HepG2 (cell line): ENCODE results near the gene ZCCHC17. TPM values are rescaled to one million over a fixed set of nuclear protein-coding genes. Genes with fewer than 3 reads are reported as not detected.

Source experiments
- ATF7 ChIP-seq, 2 experiments: fragments of 450-650 bp in 1 of 2; sonication (generic) in 1 of 2; formaldehyde crosslinking in 1 of 2; IDR thresholded peaks; 2 replicates each; pipeline versions ENCODE4 v1.4.0 to v1.6.1; 2016 to 2020; ENCODE audit warnings: antibody characterized with exemption in 1 of 2, mild to moderate bottlenecking in 1 of 2, missing genetic modification reagents in 1 of 2
- DMAP1 ChIP-seq: IDR thresholded peaks from 2 replicates; pipeline ENCODE4 v1.6.1; 2016
- ELF1 ChIP-seq: sonication (generic); formaldehyde crosslinking; IDR thresholded peaks from 2 replicates; pipeline ENCODE4 v1.4.0; 2020; ENCODE audit warnings: missing genetic modification reagents
- EP300 ChIP-seq, 3 experiments: sonication (generic) in 1 of 3; formaldehyde crosslinking in 1 of 3; IDR thresholded peaks; 2 replicates each; pipeline versions ENCODE4 v1.5.1 to v1.6.1; 2011 to 2020; ENCODE audit warnings: low read depth in 2 of 3, low read length in 2 of 3, borderline replicate concordance in 1 of 3, improper control_type of control experiment in 1 of 3, mild to moderate bottlenecking in 1 of 3, missing genetic modification reagents in 1 of 3, moderate library complexity in 1 of 3
- FOXC1 ChIP-seq: sonication (generic); formaldehyde crosslinking; IDR thresholded peaks from 2 replicates; pipeline ENCODE4 v1.8.0; 2022; ENCODE audit warnings: mild to moderate bottlenecking, missing genetic modification reagents, borderline replicate concordance
- FOXK2 ChIP-seq: fragments of 450-650 bp; IDR thresholded peaks from 2 replicates; pipeline ENCODE4 v1.6.1; 2016
- GZF1 ChIP-seq: sonication (generic); formaldehyde crosslinking; IDR thresholded peaks from 2 replicates; pipeline ENCODE4 v1.5.1; 2020; ENCODE audit warnings: mild to moderate bottlenecking, missing genetic modification reagents
- JARID2 ChIP-seq: sonication (generic); formaldehyde crosslinking; IDR thresholded peaks from 2 replicates; pipeline ENCODE4 v1.8.1; 2023; ENCODE audit warnings: missing genetic modification reagents, inconsistent platforms; ENCODE audit not compliant: insufficient replicate concordance
- JDP2 ChIP-seq: sonication (generic); formaldehyde crosslinking; IDR thresholded peaks from 2 replicates; pipeline ENCODE4 v1.8.1; 2022; ENCODE audit warnings: missing genetic modification reagents, borderline replicate concordance
- MAZ ChIP-seq, 2 experiments: sonication (generic) in 1 of 2; formaldehyde crosslinking in 1 of 2; IDR thresholded peaks; 2 replicates each; pipeline versions ENCODE4 v1.5.0 to v1.6.1; 2012 to 2020; ENCODE audit warnings: low read depth in 2 of 2, mild to moderate bottlenecking in 2 of 2, borderline replicate concordance in 1 of 2, improper control_type of control experiment in 1 of 2, low read length in 1 of 2, missing genetic modification reagents in 1 of 2, moderate library complexity in 1 of 2
- NFE2 ChIP-seq: sonication (generic); formaldehyde crosslinking; IDR thresholded peaks from 2 replicates; pipeline ENCODE4 v1.4.0; 2020; ENCODE audit warnings: missing genetic modification reagents
- ZMAT3 ChIP-seq: sonication (generic); formaldehyde crosslinking; conservative IDR thresholded peaks from 2 replicates; pipeline ENCODE4 v1.7.0; 2021; ENCODE audit warnings: missing genetic modification reagents
- ZNF547 ChIP-seq: sonication (generic); formaldehyde crosslinking; IDR thresholded peaks from 2 replicates; pipeline ENCODE4 v1.5.1; 2020; ENCODE audit warnings: mild to moderate bottlenecking, missing genetic modification reagents
- ZNF556 ChIP-seq: sonication (generic); formaldehyde crosslinking; IDR thresholded peaks from 2 replicates; pipeline ENCODE4 v1.4.0; 2020; ENCODE audit warnings: mild to moderate bottlenecking, missing genetic modification reagents, borderline replicate concordance
- ZNF562 ChIP-seq: sonication (generic); formaldehyde crosslinking; IDR thresholded peaks from 2 replicates; pipeline ENCODE4 v1.8.0; 2022; ENCODE audit warnings: missing genetic modification reagents, borderline replicate concordance
- ZSCAN22 ChIP-seq: sonication (generic); formaldehyde crosslinking; IDR thresholded peaks from 2 replicates; pipeline ENCODE4 v1.4.0; 2020; ENCODE audit warnings: mild to moderate bottlenecking, missing genetic modification reagents
- polyA plus RNA-seq, 8 experiments: library from polyadenylated mRNA; depleted of rRNA in 3 of 8; stranded (reverse) in 7 of 8; unstranded in 1 of 8; fragments of >200 nt; fragmentation: Illumina TruSeq in 4 of 8; extraction: Trizol in 4 of 8; gene quantifications; 2 replicates each; pipeline versions ENCODE4 v1.2.1 to v1.2.3, GENCODE V29; 2011 to 2016; ENCODE audit warnings: low read depth in 4 of 8, missing spikeins in 1 of 8, mixed read lengths in 1 of 8; ENCODE audit not compliant: insufficient read depth in 1 of 8
- total RNA-seq, 5 experiments: library from RNA; depleted of rRNA; stranded (reverse); fragments of >200 nt; fragmentation: Illumina TruSeq; extraction: Trizol; gene quantifications; 2 replicates each; pipeline ENCODE4 v1.2.3, GENCODE V29; 2016; ENCODE audit warnings: low read depth in 1 of 5
- TF ChIP-seq, protein P1 (sequence below): sonication (generic); formaldehyde crosslinking; conservative IDR thresholded peaks from 2 replicates; pipeline ENCODE4 v1.4.0; 2020; ENCODE audit warnings: missing genetic modification reagents
- TF ChIP-seq, protein P2 (sequence below): sonication (generic); formaldehyde crosslinking; IDR thresholded peaks from 2 replicates; pipeline ENCODE4 v1.8.0; 2022; ENCODE audit warnings: missing genetic modification reagents, mild to moderate bottlenecking, moderate library complexity, borderline replicate concordance
- TF ChIP-seq, protein P3 (sequence below): sonication (generic); formaldehyde crosslinking; IDR thresholded peaks from 2 replicates; pipeline ENCODE4 v1.8.1; 2023; ENCODE audit warnings: mild to moderate bottlenecking, missing genetic modification reagents, borderline replicate concordance
- TF ChIP-seq, protein P4 (sequence below): sonication (generic); formaldehyde crosslinking; IDR thresholded peaks from 2 replicates; pipeline ENCODE4 v1.4.0; 2020; ENCODE audit warnings: missing genetic modification reagents, borderline replicate concordance

The ZCCHC17 gene
- total and polyA plus RNA-seq, 2 of the 13 experiments (the other 11 are each of a cell fraction or from before 2014, with no cell fraction given), result 20.5 to 53.0 TPM

DNA sequence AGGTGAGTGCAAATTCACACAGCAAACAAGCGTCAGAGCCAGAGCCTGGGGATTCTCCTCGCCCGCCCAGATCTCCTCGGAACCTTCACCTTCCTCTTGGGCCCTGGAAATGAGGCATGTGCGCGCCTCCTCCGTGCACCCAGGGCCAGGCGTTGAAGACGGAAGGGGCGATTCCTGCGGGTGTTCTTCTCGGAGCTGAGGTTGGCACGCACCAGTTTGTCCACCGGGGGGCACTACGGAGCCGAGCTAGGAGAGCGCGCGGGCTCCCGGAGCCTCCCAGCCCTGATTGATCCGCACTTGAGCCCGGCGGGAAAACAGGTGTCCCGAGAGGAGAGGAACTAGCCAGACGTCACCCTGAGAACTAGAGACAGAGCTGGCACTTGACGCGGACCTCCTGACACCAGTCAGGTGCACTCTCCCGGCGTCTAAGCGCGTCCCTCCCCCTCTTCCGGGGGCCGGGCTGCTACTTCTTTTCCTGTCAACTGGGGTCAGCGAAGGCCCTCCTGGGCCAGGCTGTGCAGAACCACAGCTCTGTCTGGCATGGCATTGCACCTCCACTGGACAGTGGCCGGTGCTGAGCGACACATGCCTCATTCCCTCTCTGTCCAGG is 97.9 kb downstream of the ZCCHC17 start (continued):
- TF ChIP-seq MAZ (IDR thresholded peaks at IDR 0.05; ENCODE audit: borderline replicate concordance, low read depth, low read length), result no peak
- TF ChIP-seq MAZ (CRISPR knock-in tag; IDR thresholded peaks at IDR 0.05; ENCODE audit: low read depth), result 0 out of 2 replicates have a peak, but pooled peaks have one; percentile 29
- TF ChIP-seq, protein P1, sequence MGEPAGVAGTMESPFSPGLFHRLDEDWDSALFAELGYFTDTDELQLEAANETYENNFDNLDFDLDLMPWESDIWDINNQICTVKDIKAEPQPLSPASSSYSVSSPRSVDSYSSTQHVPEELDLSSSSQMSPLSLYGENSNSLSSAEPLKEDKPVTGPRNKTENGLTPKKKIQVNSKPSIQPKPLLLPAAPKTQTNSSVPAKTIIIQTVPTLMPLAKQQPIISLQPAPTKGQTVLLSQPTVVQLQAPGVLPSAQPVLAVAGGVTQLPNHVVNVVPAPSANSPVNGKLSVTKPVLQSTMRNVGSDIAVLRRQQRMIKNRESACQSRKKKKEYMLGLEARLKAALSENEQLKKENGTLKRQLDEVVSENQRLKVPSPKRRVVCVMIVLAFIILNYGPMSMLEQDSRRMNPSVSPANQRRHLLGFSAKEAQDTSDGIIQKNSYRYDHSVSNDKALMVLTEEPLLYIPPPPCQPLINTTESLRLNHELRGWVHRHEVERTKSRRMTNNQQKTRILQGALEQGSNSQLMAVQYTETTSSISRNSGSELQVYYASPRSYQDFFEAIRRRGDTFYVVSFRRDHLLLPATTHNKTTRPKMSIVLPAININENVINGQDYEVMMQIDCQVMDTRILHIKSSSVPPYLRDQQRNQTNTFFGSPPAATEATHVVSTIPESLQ, result no peak
- no peak for TF ChIP-seq ATF7 (IDR thresholded peaks at IDR 0.05)
- no peak for TF ChIP-seq ATF7 (CRISPR knock-in tag; IDR thresholded peaks at IDR 0.05)
- TF ChIP-seq FOXC1 (CRISPR knock-in tag), result no peak
- no peak for TF ChIP-seq ZMAT3
- TF ChIP-seq JARID2 (CRISPR knock-in tag), result no peak
- TF ChIP-seq EP300 (IDR thresholded peaks at IDR 0.05; ENCODE audit: low read depth in 2 of 2, low read length in 2 of 2), result no peak
- no peak for TF ChIP-seq EP300 (CRISPR knock-in tag; IDR thresholded peaks at IDR 0.05; ENCODE audit: borderline replicate concordance)
- no peak for TF ChIP-seq NFE2 (CRISPR knock-in tag)
- TF ChIP-seq, protein P2, sequence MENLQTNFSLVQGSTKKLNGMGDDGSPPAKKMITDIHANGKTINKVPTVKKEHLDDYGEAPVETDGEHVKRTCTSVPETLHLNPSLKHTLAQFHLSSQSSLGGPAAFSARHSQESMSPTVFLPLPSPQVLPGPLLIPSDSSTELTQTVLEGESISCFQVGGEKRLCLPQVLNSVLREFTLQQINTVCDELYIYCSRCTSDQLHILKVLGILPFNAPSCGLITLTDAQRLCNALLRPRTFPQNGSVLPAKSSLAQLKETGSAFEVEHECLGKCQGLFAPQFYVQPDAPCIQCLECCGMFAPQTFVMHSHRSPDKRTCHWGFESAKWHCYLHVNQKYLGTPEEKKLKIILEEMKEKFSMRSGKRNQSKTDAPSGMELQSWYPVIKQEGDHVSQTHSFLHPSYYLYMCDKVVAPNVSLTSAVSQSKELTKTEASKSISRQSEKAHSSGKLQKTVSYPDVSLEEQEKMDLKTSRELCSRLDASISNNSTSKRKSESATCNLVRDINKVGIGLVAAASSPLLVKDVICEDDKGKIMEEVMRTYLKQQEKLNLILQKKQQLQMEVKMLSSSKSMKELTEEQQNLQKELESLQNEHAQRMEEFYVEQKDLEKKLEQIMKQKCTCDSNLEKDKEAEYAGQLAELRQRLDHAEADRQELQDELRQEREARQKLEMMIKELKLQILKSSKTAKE (CRISPR knock-in tag), result no peak
- no peak for TF ChIP-seq ZNF556 (CRISPR knock-in tag)
- TF ChIP-seq, protein P3, sequence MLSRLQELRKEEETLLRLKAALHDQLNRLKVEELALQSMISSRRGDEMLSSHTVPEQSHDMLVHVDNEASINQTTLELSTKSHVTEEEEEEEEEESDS (CRISPR knock-in tag), result no peak
- TF ChIP-seq, protein P4, sequence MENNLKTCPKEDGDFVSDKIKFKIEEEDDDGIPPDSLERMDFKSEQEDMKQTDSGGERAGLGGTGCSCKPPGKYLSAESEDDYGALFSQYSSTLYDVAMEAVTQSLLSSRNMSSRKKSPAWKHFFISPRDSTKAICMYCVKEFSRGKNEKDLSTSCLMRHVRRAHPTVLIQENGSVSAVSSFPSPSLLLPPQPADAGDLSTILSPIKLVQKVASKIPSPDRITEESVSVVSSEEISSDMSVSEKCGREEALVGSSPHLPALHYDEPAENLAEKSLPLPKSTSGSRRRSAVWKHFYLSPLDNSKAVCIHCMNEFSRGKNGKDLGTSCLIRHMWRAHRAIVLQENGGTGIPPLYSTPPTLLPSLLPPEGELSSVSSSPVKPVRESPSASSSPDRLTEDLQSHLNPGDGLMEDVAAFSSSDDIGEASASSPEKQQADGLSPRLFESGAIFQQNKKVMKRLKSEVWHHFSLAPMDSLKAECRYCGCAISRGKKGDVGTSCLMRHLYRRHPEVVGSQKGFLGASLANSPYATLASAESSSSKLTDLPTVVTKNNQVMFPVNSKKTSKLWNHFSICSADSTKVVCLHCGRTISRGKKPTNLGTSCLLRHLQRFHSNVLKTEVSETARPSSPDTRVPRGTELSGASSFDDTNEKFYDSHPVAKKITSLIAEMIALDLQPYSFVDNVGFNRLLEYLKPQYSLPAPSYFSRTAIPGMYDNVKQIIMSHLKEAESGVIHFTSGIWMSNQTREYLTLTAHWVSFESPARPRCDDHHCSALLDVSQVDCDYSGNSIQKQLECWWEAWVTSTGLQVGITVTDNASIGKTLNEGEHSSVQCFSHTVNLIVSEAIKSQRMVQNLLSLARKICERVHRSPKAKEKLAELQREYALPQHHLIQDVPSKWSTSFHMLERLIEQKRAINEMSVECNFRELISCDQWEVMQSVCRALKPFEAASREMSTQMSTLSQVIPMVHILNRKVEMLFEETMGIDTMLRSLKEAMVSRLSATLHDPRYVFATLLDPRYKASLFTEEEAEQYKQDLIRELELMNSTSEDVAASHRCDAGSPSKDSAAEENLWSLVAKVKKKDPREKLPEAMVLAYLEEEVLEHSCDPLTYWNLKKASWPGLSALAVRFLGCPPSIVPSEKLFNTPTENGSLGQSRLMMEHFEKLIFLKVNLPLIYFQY (CRISPR knock-in tag), result no peak
- no peak for TF ChIP-seq FOXK2
- no peak for TF ChIP-seq ZNF562
- TF ChIP-seq ZSCAN22, result no peak
- TF ChIP-seq JDP2, result no peak
- peak; percentile 32; the same call in 1 of the 2 replicates for TF ChIP-seq ELF1 (CRISPR knock-in tag)
- peak; percentile 70 for TF ChIP-seq ZNF547 (CRISPR knock-in tag)
- no peak for TF ChIP-seq DMAP1 (CRISPR knock-in tag)
- no peak for TF ChIP-seq GZF1
